PC-9 (cell line): ENCODE measurements around the gene RAB36. TPM values are rescaled to one million over a fixed set of nuclear protein-coding genes. Genes with fewer than 3 reads are reported as not detected.

Experiments used
- BruUV-seq: library from RNA; stranded (reverse); fragments of 400-500 nt; replicated peaks from 2 replicates; lab custom pipeline; 2021; lab: Mats Ljungman, UMichigan
- CTCF ChIA-PET: fragments of 300-600 bp; sonication (Branson Sonifier 250); formaldehyde crosslinking; loops from one replicate; lab custom pipeline; 2022; ENCODE audit warnings: antibody characterized with exemption; lab: Charles Lee
- POLR2A ChIA-PET: fragments of 300-600 bp; sonication (Branson Sonifier 250); formaldehyde crosslinking; loops from one replicate; lab custom pipeline; 2022; ENCODE audit warnings: antibody characterized with exemption; ENCODE audit not compliant: unreplicated experiment; lab: Charles Lee
- DNase-seq, 2 experiments: peaks; one replicate each; pipeline versions ENCODE4 v3.0.0 to v3.0.0-alpha.2; 2015 to 2022; ENCODE audit warnings: mixed read lengths in 1 of 2
- H2AFZ ChIP-seq: fragments of 200-600 bp; sonication (generic); 2 replicates; pipeline ENCODE4 v1.8.1; 2017; ENCODE audit warnings: antibody characterized with exemption
- H3F3A ChIP-seq: fragments of 200-600 bp; sonication (generic); 2 replicates; pipeline ENCODE4 v1.8.1; 2017; ENCODE audit warnings: antibody characterized with exemption, mild to moderate bottlenecking, low read depth; ENCODE audit not compliant: insufficient read depth
- H3K27ac ChIP-seq: fragments of 200-600 bp; sonication (generic); 2 replicates; pipeline ENCODE4 v1.6.1; 2016; ENCODE audit warnings: mixed run types
- H3K27me3 ChIP-seq: fragments of 200-600 bp; sonication (generic); 2 replicates; pipeline ENCODE4 v1.6.1; 2016; ENCODE audit warnings: low read depth, mixed run types; ENCODE audit not compliant: insufficient read depth
- H3K36me3 ChIP-seq: fragments of 200-600 bp; sonication (generic); 2 replicates; pipeline ENCODE4 v1.6.1; 2016; ENCODE audit warnings: low read depth, mixed run types
- H3K4me1 ChIP-seq: fragments of 200-600 bp; sonication (generic); replicated peaks from 2 replicates; pipeline ENCODE4 v1.6.1; 2016; ENCODE audit warnings: mixed run types; ENCODE audit not compliant: insufficient read depth
- H3K4me2 ChIP-seq: fragments of 200-600 bp; sonication (generic); 2 replicates; pipeline ENCODE4 v1.6.1; 2017; ENCODE audit warnings: mixed run types
- H3K4me3 ChIP-seq: fragments of 200-600 bp; sonication (generic); 2 replicates; pipeline ENCODE4 v1.6.1; 2016; ENCODE audit warnings: mixed run types
- H3K79me2 ChIP-seq: fragments of 200-600 bp; sonication (generic); 2 replicates; pipeline ENCODE4 v1.6.1; 2017; ENCODE audit warnings: low read depth, mixed run types
- H3K9me2 ChIP-seq: fragments of 200-600 bp; sonication (generic); 2 replicates; pipeline ENCODE4 v1.8.1; 2017; ENCODE audit warnings: mild to moderate bottlenecking; ENCODE audit not compliant: insufficient read depth
- H3K9me3 ChIP-seq: fragments of 200-600 bp; sonication (generic); 2 replicates; pipeline ENCODE4 v1.8.1; 2016; ENCODE audit warnings: low read depth; ENCODE audit not compliant: insufficient read depth
- H4K20me1 ChIP-seq: fragments of 200-600 bp; sonication (generic); 2 replicates; pipeline ENCODE4 v1.8.1; 2017; ENCODE audit not compliant: insufficient read depth
- EZH2 ChIP-seq: fragments of 200-600 bp; sonication (generic); IDR thresholded peaks from 2 replicates; pipeline ENCODE4 v1.8.0; 2017; ENCODE audit warnings: antibody characterized with exemption, low read depth
- intact Hi-C: fragments of 100-400 bp; cut with micrococcal nuclease; formaldehyde crosslinking; loops from one replicate; pipeline ENCODE4 v1.10.0; 2022; ENCODE audit not compliant: unreplicated experiment
- total RNA-seq: library from RNA; stranded (reverse); gene quantifications from 2 replicates; pipeline ENCODE4 v1.2.3, GENCODE V29; 2021
- TF ChIP-seq, protein P1 (sequence below): fragments of 200-600 bp; sonication (generic); conservative IDR thresholded peaks from 2 replicates; pipeline ENCODE4 v1.6.1; 2017; ENCODE audit warnings: mixed run types, antibody characterized with exemption, mild to moderate bottlenecking, moderate library complexity

The RAB36 gene
- total RNA-seq, 1 experiment from 2014 or later, result 6.8 TPM

DNA sequence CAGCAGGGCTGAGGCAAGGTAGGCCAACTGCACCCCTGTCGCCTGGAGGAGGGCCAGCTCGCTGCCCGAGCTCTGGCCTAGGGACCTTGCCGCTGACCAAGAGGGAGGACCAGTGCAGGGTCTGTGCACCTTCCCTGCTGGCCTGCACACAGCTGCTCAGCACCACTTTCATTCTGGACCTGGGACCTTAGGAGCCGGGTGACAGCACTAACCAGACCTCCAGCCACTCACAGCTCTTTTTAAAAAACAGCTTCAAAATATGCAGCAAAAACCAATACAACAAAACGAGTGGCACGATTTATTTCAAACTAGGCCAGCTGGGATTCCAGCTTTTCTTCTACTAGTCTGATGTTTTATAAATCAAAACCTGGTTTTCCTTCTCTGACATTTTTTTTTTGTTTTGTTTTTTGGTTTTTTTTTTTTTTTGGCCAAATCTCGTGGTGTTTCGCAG, 21.4 kb upstream of the RAB36 start:
- Histone ChIP-seq H2AFZ (no peak overlapping the region), H3K9me3 (no peaks in the 10 kb centered on the region), H3F3A (no peaks in the 10 kb centered on the region), H3K27me3 (peaks cover 26% of the 10 kb centered on the region), H3K79me2 (no peaks in the 10 kb centered on the region), H3K4me1 (no peaks in the 10 kb centered on the region), H3K36me3 (no peaks in the 10 kb centered on the region), H3K9me2 (no peaks in the 10 kb centered on the region), H3K4me3 (no peak overlapping the region), H3K27ac (no peak overlapping the region), H4K20me1 (no peaks in the 10 kb centered on the region), H3K4me2 (no peak overlapping the region)
- DNase-seq, result no peak
- no TSS peak for BruUV-seq
- no peak for TF ChIP-seq EZH2
- TF ChIP-seq, protein P1, sequence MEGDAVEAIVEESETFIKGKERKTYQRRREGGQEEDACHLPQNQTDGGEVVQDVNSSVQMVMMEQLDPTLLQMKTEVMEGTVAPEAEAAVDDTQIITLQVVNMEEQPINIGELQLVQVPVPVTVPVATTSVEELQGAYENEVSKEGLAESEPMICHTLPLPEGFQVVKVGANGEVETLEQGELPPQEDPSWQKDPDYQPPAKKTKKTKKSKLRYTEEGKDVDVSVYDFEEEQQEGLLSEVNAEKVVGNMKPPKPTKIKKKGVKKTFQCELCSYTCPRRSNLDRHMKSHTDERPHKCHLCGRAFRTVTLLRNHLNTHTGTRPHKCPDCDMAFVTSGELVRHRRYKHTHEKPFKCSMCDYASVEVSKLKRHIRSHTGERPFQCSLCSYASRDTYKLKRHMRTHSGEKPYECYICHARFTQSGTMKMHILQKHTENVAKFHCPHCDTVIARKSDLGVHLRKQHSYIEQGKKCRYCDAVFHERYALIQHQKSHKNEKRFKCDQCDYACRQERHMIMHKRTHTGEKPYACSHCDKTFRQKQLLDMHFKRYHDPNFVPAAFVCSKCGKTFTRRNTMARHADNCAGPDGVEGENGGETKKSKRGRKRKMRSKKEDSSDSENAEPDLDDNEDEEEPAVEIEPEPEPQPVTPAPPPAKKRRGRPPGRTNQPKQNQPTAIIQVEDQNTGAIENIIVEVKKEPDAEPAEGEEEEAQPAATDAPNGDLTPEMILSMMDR, result no peak
- POLR2A ChIA-PET, result no interaction called here
- intact Hi-C loops, result loop anchor here (10.0 kb wide), 1 partner anchor 539 kb away; no protein-coding TSS in a partner anchor
- CTCF ChIA-PET, result no interaction called here

DNA sequence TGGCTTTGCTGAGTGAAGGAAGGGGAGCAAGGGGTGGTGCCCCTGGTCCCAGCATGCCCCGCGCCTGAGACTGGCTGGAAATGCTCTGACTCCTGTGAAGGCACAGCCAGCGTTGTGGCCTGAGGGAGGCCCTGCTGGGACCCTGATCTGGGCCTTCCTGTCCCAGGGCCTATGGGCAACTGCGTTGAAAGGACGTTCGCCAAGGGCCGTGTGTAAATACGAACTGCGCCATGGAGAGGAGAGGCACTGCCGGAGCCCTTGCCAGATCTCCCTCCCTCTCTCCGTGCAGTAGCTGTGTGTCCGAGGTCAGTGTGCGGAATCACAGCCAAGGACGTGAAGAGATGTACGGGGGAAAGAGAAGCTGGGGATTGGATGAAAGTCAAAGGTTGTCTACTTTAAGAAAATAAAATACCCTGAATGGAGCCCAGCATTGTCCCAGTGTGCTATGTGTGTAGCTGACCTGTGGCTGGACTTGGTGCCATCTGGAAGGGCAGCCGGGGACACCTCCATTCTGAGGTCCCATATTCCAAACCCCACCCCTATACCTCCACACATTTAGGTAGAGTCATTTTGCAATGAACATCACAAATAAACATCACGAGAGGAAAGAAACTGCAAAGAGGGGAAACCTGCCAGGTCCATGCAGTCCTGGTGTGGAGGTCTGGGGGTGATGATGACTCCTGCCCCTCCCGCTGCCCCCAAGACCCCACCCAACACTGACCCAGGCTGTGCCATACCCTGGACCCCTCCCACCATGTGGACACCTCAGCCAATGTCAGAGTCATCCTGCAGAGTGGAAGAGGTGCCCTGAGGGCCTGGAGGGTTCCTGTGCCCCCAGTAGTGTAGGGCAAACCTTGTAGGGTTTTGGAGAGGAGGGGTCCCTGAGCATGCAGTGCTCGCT, 20.4 kb upstream of the RAB36 start:
- CTCF ChIA-PET, result no interaction called here
- H2AFZ ChIP-seq, result no peak overlapping the region

DNA sequence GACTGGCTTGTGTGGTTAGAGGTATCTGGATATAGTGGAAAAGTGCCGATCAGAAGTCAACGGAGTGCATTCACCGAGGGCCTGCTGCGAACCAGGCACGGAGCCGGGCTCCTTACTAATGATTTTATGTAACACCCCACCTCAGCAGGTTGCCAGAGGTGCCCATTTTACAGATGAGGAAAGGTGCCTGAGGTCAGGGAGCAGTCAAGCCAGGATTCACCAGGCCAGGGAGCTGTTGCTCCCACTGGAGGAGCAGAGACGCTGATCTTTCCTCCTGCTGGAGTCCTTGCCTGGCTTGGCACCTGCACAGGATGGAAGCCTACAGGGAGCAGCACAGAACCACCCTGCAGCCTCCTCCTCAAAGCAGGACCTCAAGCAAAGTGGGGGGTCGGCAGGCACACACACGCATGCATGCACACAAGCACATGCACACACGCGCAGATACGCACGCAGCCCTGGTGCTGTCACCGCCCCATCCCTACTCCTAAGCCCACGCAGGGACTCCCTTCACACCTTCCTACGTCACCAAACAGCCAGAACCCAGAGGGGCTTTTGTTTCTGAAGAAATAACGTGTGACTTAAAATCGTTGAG, 19.7 kb upstream of the RAB36 start:
- no peaks in the 10 kb centered on the region for H3K36me3 ChIP-seq
- peaks cover 34% of the 10 kb centered on the region for H3K27me3 ChIP-seq
- H3K27ac ChIP-seq, result no peak overlapping the region
- H2AFZ ChIP-seq, result no peak overlapping the region
- no TSS peak for BruUV-seq
- DNase-seq, result no peak
- no peak overlapping the region for H3K4me2 ChIP-seq
- no peaks in the 10 kb centered on the region for H3K4me1 ChIP-seq
- no peaks in the 10 kb centered on the region for H4K20me1 ChIP-seq
- ChIA-PET POLR2A (no interaction called here), CTCF (no interaction called here)
- H3K9me2 ChIP-seq, result no peaks in the 10 kb centered on the region
- H3K79me2 ChIP-seq, result no peaks in the 10 kb centered on the region
- intact Hi-C loops, result loop anchor here (5.0 to 10.0 kb wide), 2 partner anchors 262 to 541 kb away; no protein-coding TSS in a partner anchor
- no peaks in the 10 kb centered on the region for H3K9me3 ChIP-seq
- no peak overlapping the region for H3K4me3 ChIP-seq
- H3F3A ChIP-seq, result no peaks in the 10 kb centered on the region
- TF ChIP-seq EZH2, result no peak
- TF ChIP-seq, protein P1, result no peak

More for the DNA sequence above, 20.4 kb upstream of the RAB36 start:
- DNase-seq, result no peak
- Histone ChIP-seq H3K9me3 (no peaks in the 10 kb centered on the region), H3F3A (no peaks in the 10 kb centered on the region), H3K27me3 (peaks cover 34% of the 10 kb centered on the region), H4K20me1 (no peaks in the 10 kb centered on the region), H3K36me3 (no peaks in the 10 kb centered on the region), H3K4me2 (no peak overlapping the region), H3K79me2 (no peaks in the 10 kb centered on the region), H3K9me2 (no peaks in the 10 kb centered on the region), H3K4me3 (no peak overlapping the region), H3K27ac (no peak overlapping the region), H3K4me1 (no peaks in the 10 kb centered on the region)
- BruUV-seq, result no TSS peak
- POLR2A ChIA-PET, result no interaction called here
- intact Hi-C loops, result loop anchor here (5.0 to 10.0 kb wide), 2 partner anchors 262 to 540 kb away; no protein-coding TSS in a partner anchor
- TF ChIP-seq EZH2, result no peak
